ENCODE data around the gene RNF144B.
"Not testable (repeated sequence)": the region's sequence is repeated elsewhere in the genome, so short reads cannot be mapped to it uniquely, and the experiment has no call there.

The RNF144B gene

DNA sequence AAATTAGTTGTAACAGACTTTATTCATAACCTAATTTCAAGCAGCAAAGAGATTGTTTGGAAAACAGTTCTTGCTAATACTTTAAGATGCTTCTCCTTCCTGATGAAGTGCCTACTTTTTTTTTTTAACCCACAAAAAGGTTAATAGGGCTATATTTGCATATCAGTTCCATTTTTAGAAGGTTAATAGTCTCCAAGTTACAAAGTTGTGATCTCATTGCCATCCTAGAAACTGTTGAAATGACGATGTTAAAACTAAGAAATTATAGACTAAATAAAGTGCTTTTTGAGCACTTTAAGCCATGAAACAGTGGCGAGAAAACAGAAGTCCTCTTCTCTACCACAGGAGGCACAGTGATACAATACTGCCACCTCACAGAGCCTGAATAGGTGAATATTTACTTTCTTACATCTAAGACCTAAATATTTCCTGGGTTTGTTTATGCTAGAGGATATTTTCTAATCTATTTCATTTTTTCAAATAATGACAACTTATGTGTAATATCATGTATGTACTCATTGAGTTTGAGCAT is 5.3 kb downstream of the RNF144B start:
- DNase-seq (ENCODE audit: low read depth), result no peak
- H3K4me3 ChIP-seq (ENCODE audit: control insufficient read depth, low read depth, low read length), result no peak overlapping the region
- TF ChIP-seq, protein P1, sequence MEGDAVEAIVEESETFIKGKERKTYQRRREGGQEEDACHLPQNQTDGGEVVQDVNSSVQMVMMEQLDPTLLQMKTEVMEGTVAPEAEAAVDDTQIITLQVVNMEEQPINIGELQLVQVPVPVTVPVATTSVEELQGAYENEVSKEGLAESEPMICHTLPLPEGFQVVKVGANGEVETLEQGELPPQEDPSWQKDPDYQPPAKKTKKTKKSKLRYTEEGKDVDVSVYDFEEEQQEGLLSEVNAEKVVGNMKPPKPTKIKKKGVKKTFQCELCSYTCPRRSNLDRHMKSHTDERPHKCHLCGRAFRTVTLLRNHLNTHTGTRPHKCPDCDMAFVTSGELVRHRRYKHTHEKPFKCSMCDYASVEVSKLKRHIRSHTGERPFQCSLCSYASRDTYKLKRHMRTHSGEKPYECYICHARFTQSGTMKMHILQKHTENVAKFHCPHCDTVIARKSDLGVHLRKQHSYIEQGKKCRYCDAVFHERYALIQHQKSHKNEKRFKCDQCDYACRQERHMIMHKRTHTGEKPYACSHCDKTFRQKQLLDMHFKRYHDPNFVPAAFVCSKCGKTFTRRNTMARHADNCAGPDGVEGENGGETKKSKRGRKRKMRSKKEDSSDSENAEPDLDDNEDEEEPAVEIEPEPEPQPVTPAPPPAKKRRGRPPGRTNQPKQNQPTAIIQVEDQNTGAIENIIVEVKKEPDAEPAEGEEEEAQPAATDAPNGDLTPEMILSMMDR (IDR thresholded peaks at IDR 0.05; ENCODE audit: control insufficient read depth, insufficient read depth, low read depth, low read length, missing control alignments), result no peak

DNA sequence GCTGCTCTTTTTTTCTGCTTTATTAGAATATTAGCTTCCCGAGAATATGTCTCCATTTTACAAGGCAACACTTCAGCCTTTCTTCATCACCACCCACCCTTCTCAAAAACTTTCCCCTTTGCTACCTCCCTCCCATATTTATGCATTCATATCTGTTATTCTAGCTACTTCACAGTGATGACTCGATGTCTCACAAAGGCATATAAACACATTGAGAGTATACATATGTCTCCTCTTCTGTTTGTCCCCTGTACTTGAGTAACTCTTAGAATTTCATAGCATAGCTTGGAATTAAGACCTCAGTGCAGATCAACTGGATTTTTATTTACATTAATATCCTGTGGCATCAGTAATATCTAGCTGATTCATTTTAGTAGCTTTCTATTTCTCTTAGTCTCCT is 6.5 kb downstream of the RNF144B start:
- DNase-seq (ENCODE audit: low read depth), result no peak
- TF ChIP-seq, protein P1 (IDR thresholded peaks at IDR 0.05; ENCODE audit: control insufficient read depth, insufficient read depth, low read depth, low read length, missing control alignments), result no peak
- no peak overlapping the region for H3K4me3 ChIP-seq (ENCODE audit: control insufficient read depth, low read depth, low read length)

DNA sequence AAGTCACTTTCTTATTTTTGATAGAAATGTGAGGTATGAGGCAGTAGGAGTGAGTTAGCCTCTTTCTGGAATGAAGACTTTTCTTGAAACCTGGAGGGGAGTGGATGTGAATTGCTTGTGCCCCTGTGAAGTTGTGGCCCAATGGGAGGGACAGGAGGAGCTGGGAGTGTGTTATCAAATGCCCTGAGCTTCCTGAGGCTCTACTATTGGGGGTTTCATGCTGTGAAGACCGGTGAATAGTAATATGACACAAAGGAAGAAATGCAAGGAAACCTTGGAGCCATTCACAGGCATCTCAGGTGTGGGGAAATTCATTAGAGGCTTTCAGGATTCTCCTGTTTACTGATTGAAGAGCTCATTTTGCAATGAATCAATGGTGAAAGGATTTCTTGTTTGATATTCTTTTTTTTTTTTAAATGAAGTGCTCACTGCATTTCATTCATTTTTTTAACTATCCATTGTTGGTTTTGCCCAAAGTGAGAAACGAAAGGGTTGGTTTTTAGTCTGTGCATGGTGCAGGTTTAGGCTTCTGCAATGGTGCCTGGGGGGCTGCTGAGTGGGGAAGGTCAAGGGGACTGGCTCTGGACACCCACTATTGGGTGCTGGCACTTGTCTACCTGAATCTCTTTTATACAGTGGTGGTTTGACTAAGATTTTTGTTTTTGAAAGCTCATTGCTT is 8.2 kb downstream of the RNF144B start:
- TF ChIP-seq, protein P1 (IDR thresholded peaks at IDR 0.05; ENCODE audit: control insufficient read depth, insufficient read depth, low read depth, low read length, missing control alignments), result no peak
- no peak overlapping the region for H3K4me3 ChIP-seq (ENCODE audit: control insufficient read depth, low read depth, low read length)
- DNase-seq (ENCODE audit: low read depth), result no peak

DNA sequence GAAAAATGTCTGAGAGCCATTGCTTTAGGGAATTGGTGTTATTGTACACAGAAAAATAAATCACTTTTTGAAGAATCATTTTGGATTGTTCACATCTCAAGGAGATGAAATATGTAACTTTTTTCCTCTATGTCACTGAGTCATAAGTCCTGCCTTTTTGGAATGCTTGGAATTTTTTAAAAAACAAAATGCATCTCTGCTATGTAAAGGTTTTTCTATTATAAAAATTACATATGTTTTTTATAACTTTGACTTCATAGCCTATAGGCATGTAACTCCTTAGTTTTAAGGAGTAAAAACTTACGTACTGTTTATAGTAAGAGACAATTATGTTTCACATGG is 8.7 kb downstream of the RNF144B start:
- H3K4me3 ChIP-seq (ENCODE audit: control insufficient read depth, low read depth, low read length), result no peak overlapping the region
- TF ChIP-seq, protein P1 (IDR thresholded peaks at IDR 0.05; ENCODE audit: control insufficient read depth, insufficient read depth, low read depth, low read length, missing control alignments), result no peak
- DNase-seq (ENCODE audit: low read depth), result no peak

DNA sequence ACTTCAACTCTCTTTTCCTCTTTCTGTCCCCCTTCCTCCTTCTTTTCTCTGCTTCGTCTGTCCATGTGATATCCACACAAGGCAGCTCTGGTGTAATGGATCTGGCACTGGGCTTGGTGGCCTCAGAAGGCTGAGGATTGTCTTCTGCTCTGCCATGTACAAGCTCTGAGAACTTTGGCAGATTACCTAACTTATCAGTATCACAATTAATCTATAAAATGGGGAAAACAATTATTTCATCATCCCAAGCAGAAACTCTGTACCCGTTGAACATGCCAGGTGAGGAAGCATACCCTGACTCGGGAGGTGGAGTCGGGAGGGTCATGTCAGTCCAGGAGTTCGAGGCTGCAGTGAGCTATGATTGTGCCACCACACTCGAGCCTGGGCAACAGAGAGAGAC is 10.6 kb downstream of the RNF144B start:
- no peak for DNase-seq (ENCODE audit: low read depth)
- TF ChIP-seq, protein P1 (IDR thresholded peaks at IDR 0.05; ENCODE audit: control insufficient read depth, insufficient read depth, low read depth, low read length, missing control alignments), result no peak
- H3K4me3 ChIP-seq (ENCODE audit: control insufficient read depth, low read depth, low read length), result no peak overlapping the region

DNA sequence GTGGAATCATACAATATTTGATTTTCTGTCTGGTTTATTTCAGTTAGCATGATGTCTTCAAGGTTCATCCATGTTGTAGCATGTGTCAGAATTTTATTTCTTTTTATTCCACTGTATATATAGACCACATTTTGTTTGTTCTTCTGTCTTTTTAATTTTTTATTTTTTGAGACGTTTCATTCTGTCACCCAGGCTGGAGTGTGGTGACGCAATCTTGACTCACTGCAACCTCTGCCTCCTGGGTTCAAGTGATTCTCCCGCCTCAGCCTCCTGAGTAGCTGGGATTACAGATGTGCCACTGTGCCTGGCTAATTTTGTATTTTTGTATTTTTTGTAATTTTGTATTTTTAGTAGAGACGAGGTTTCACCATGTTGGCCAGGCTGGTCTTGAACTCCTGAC is 11.1 kb downstream of the RNF144B start:
- DNase-seq (ENCODE audit: low read depth); H3K4me3 ChIP-seq (ENCODE audit: control insufficient read depth, low read depth, low read length): not testable (repeated sequence)

DNA sequence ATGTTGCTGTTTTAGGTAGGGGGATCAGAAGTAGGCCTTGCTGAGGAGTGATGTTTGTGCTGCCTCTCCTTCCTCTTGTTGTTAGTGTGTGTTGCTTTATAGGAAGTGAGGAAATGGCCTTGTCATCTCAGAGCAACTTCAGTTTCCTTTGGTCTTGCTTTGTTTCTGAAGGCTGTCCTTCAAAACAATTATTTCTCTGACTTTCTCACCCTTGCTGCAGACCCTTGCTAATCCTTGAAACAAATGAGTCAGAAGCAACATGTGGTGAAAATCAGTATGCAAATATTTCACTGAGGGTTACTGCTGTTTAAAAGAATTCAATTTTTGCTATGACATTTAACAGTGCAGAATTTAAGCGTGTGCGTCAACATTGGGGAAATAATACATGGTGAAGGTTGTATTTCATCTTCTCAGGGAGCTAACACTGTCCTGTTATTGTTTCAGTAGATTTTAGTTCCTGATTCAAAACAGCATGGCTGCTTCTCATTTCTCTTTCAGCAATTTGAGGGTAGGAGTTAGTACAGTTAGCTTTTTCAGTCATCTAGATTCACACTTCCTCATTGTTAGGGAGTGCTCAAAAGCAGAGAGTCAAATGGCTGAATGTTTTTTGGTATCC is 13.8 kb downstream of the RNF144B start:
- TF ChIP-seq, protein P1 (IDR thresholded peaks at IDR 0.05; ENCODE audit: control insufficient read depth, insufficient read depth, low read depth, low read length, missing control alignments), result no peak
- no peak overlapping the region for H3K4me3 ChIP-seq (ENCODE audit: control insufficient read depth, low read depth, low read length)
- no peak for DNase-seq (ENCODE audit: low read depth)

DNA sequence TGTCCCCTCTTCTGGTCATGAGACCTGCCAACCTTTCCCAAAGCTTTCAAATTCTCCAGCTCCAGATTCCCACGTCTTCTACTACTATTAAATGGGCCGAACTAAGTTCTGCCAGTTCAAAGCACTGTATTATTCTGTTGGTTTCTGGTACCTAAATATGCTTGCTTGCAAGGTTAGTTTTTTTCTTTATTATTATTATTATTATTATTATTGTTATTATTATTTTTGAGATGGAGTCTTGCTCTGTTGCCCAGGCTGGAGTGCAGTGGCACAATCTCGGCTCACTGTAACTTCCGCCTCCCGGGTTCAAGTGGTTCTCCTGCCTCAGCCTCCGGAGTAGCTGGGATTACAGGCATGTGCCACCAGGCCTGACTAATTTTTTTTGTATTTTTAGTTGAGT is 17.8 kb downstream of the RNF144B start:
- H3K4me3 ChIP-seq (ENCODE audit: control insufficient read depth, low read depth, low read length); DNase-seq (ENCODE audit: low read depth): not testable (repeated sequence)

All from AG09309 (cell line).